Panc1 (cell line): ENCODE measurements around the gene SLC6A12. TPM values are rescaled to one million over a fixed set of nuclear protein-coding genes. Genes with fewer than 3 reads are reported as not detected.

Experiments used
- ATAC-seq: fragments of 200-7000 bp; cut with Tn5 transposase; 2 replicates; pipeline ENCODE4 v1.9.1; 2020; ENCODE audit warnings: mild to moderate bottlenecking, moderate library complexity
- BruUV-seq: library from RNA; stranded (reverse); fragments of 400-500 nt; replicated peaks from 2 replicates; lab custom pipeline; 2021; lab: Mats Ljungman, UMichigan
- CTCF ChIA-PET: fragments of 300-600 bp; sonication (Branson Sonifier 250); formaldehyde crosslinking; loops from one replicate; lab custom pipeline; 2022; ENCODE audit warnings: antibody characterized with exemption; lab: Charles Lee
- POLR2A ChIA-PET: fragments of 300-600 bp; sonication (Branson Sonifier 250); formaldehyde crosslinking; loops from one replicate; lab custom pipeline; 2022; ENCODE audit warnings: antibody characterized with exemption; lab: Charles Lee
- DNase-seq: peaks from one replicate; pipeline ENCODE4 v3.0.0-alpha.2; 2010; ENCODE audit warnings: low read depth, low spot score
- H3K27ac ChIP-seq: 2 replicates; pipeline ENCODE4 v1.5.1; 2011; ENCODE audit warnings: mild to moderate bottlenecking, low read length, inconsistent platforms
- H3K27me3 ChIP-seq: fragments of 200-500 bp; sonication (Bioruptor generic); 2 replicates; pipeline ENCODE4 v1.6.0; 2014; ENCODE audit warnings: low read length, inconsistent platforms; ENCODE audit not compliant: control insufficient read depth, insufficient read depth
- H3K36me3 ChIP-seq: fragments of 200-500 bp; sonication (Bioruptor generic); 2 replicates; pipeline ENCODE4 v1.5.1; 2014; ENCODE audit warnings: inconsistent platforms, mild to moderate bottlenecking, low read length, moderate library complexity; ENCODE audit not compliant: control insufficient read depth, insufficient read depth
- H3K4me1 ChIP-seq: 2 replicates; pipeline ENCODE4 v1.5.1; 2011; ENCODE audit warnings: inconsistent platforms, mild to moderate bottlenecking, low read length, moderate library complexity; ENCODE audit not compliant: control insufficient read depth, insufficient read depth
- H3K4me3 ChIP-seq, 2 experiments: 2 replicates each; pipeline ENCODE4 v1.5.1; 2011 to 2012; ENCODE audit warnings: low read depth in 2 of 2, low read length in 2 of 2, mild to moderate bottlenecking in 2 of 2, inconsistent platforms in 1 of 2, moderate library complexity in 1 of 2
- H3K9me3 ChIP-seq: fragments of 200-500 bp; sonication (Bioruptor generic); 2 replicates; pipeline ENCODE4 v1.5.1; 2014; ENCODE audit warnings: low read depth, mild to moderate bottlenecking, inconsistent platforms, low read length, moderate library complexity; ENCODE audit not compliant: control insufficient read depth, insufficient read depth
- POLR2AphosphoS5 ChIP-seq: IDR thresholded peaks from 2 replicates; pipeline ENCODE4 v1.6.1; 2012; ENCODE audit warnings: mild to moderate bottlenecking, low read depth, low read length, moderate library complexity
- SIN3A ChIP-seq: IDR thresholded peaks from 2 replicates; pipeline ENCODE4 v1.6.1; 2012; ENCODE audit warnings: low read depth, mild to moderate bottlenecking, low read length, moderate library complexity, borderline replicate concordance; ENCODE audit not compliant: insufficient read depth
- TCF7L2 ChIP-seq: IDR thresholded peaks from 2 replicates; pipeline ENCODE4 v1.6.1; 2011; ENCODE audit warnings: mild to moderate bottlenecking, low read depth, low read length, inconsistent platforms
- in situ Hi-C: cut with HindIII; loops from 2 replicates; pipeline ENCODE4 v1.10.0; 2016; ENCODE audit warnings: low sequenced_read_pairs, low pct_unique_long_range_greater_than_20kb
- intact Hi-C: fragments of 100-400 bp; cut with micrococcal nuclease; formaldehyde crosslinking; loops from one replicate; pipeline ENCODE4 v1.10.0; 2022; ENCODE audit not compliant: unreplicated experiment
- total RNA-seq: library from RNA; stranded (reverse); gene quantifications from one replicate; pipeline ENCODE4 v1.2.1, GENCODE V29; 2021; ENCODE audit not compliant: unreplicated experiment
- TF ChIP-seq, protein P1 (sequence below), 2 experiments: IDR thresholded peaks; 2 replicates each; pipeline ENCODE4 v1.6.1; 2011 to 2012; ENCODE audit warnings: low read depth in 2 of 2, control low read depth in 1 of 2, low read length in 1 of 2, mild to moderate bottlenecking in 1 of 2, moderate library complexity in 1 of 2; ENCODE audit not compliant: insufficient read depth in 1 of 2
- TF ChIP-seq, protein P2 (sequence below): fragments of 450-650 bp; IDR thresholded peaks from 2 replicates; pipeline ENCODE4 v1.5.1; 2017; ENCODE audit warnings: mild to moderate bottlenecking

SLC6A12 gene
- total RNA-seq, 1 experiment from 2014 or later = 1.0 TPM

DNA sequence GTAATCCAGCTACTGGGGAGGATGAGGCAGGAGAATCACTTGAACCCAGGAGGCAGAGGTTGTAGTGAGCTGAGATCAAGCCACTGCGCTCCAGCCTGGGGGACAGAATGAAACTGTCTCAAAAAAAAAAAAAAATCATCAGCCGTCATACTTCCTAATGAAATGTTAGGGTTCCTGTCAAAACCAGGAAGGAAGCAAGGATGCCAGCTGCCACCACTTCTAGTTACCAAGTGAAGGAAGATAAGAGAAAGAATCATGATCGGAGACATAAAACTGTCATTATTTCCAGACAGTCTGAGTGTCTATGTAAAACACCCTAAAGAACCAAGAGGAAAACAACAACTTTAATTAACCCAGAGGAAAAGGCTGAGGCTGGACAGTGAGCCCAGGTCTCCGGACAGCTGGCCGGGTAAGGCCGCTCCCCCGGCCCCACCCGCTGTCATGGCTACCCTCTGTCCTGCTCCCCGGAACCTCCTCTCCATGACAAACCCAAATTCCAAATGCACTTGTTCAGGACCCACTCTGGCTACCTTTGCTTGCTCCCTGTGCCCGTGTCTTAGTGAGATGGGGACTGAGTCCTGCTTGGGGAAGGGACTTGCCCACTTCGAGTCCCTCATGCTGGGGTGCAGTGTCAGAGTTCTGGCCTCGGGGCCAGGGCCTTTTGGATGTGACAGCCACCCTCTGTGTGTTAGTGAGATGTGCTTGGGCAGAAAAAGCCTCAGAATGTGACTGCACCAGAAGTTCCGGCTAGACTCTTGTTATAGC is 29.0 kb downstream of the SLC6A12 start:
- intact Hi-C loops (no loop called here), in situ Hi-C loops (no loop called here)
- Histone ChIP-seq H3K4me1 (no peaks in the 10 kb centered on the region), H3K4me3 (no peak overlapping the region), H3K27ac (no peak overlapping the region), H3K27me3 (no peaks in the 10 kb centered on the region), H3K36me3 (no peaks in the 10 kb centered on the region), H3K9me3 (no peaks in the 10 kb centered on the region)
- BruUV-seq = no TSS peak
- POLR2A ChIA-PET = no interaction called here
- no peak for DNase-seq
- CTCF ChIA-PET = no interaction called here
- ATAC-seq = no peak
- TF ChIP-seq, protein P1, sequence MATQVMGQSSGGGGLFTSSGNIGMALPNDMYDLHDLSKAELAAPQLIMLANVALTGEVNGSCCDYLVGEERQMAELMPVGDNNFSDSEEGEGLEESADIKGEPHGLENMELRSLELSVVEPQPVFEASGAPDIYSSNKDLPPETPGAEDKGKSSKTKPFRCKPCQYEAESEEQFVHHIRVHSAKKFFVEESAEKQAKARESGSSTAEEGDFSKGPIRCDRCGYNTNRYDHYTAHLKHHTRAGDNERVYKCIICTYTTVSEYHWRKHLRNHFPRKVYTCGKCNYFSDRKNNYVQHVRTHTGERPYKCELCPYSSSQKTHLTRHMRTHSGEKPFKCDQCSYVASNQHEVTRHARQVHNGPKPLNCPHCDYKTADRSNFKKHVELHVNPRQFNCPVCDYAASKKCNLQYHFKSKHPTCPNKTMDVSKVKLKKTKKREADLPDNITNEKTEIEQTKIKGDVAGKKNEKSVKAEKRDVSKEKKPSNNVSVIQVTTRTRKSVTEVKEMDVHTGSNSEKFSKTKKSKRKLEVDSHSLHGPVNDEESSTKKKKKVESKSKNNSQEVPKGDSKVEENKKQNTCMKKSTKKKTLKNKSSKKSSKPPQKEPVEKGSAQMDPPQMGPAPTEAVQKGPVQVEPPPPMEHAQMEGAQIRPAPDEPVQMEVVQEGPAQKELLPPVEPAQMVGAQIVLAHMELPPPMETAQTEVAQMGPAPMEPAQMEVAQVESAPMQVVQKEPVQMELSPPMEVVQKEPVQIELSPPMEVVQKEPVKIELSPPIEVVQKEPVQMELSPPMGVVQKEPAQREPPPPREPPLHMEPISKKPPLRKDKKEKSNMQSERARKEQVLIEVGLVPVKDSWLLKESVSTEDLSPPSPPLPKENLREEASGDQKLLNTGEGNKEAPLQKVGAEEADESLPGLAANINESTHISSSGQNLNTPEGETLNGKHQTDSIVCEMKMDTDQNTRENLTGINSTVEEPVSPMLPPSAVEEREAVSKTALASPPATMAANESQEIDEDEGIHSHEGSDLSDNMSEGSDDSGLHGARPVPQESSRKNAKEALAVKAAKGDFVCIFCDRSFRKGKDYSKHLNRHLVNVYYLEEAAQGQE (IDR thresholded peaks at IDR 0.05; ENCODE audit: insufficient read depth in 1 of 2, low read depth in 2 of 2, low read length in 1 of 2) = no peak
- TF ChIP-seq POLR2AphosphoS5 (no peak), TCF7L2 (no peak), SIN3A (no peak)
- TF ChIP-seq, protein P2, sequence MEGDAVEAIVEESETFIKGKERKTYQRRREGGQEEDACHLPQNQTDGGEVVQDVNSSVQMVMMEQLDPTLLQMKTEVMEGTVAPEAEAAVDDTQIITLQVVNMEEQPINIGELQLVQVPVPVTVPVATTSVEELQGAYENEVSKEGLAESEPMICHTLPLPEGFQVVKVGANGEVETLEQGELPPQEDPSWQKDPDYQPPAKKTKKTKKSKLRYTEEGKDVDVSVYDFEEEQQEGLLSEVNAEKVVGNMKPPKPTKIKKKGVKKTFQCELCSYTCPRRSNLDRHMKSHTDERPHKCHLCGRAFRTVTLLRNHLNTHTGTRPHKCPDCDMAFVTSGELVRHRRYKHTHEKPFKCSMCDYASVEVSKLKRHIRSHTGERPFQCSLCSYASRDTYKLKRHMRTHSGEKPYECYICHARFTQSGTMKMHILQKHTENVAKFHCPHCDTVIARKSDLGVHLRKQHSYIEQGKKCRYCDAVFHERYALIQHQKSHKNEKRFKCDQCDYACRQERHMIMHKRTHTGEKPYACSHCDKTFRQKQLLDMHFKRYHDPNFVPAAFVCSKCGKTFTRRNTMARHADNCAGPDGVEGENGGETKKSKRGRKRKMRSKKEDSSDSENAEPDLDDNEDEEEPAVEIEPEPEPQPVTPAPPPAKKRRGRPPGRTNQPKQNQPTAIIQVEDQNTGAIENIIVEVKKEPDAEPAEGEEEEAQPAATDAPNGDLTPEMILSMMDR = no peak

DNA sequence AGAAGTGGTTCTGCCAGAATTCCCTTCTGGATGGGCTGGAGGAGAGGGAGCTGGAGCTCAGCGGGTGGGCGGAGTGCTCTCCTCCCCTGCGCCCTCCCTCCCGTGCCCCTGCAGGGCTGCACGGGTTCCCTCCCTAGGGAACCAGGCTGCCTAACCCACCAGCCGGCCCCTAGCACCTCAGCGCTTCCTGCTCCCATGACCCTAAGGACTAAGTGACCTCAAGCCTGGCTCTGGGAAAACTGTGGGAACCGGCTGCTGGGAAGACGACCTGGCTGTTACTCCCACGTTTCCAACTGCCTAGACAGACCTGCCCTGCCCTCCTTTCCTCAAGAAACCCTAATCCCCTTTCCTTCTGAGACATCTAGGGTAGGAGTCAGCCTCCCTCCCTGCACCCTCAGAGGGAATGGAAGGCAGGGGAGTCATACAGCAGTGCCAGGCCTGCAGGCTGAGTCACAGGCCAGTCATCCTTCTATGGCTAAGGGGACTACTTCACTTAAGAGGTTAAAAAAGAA is 31.5 kb downstream of the SLC6A12 start:
- H3K4me3 ChIP-seq = no peak overlapping the region
- ChIA-PET CTCF (no interaction called here), POLR2A (no interaction called here)
- no peaks in the 10 kb centered on the region for H3K36me3 ChIP-seq
- H3K9me3 ChIP-seq = no peaks in the 10 kb centered on the region
- intact Hi-C loops (no loop called here), in situ Hi-C loops (no loop called here)
- peak; percentile 10 for DNase-seq
- H3K4me1 ChIP-seq = no peaks in the 10 kb centered on the region; the same call in 1 of the 2 replicates
- BruUV-seq = no TSS peak
- TF ChIP-seq SIN3A (no peak), TCF7L2 (no peak), POLR2AphosphoS5 (no peak)
- TF ChIP-seq, protein P2 = no peak
- TF ChIP-seq, protein P1 (IDR thresholded peaks at IDR 0.05; ENCODE audit: insufficient read depth in 1 of 2, low read depth in 2 of 2, low read length in 1 of 2) = no peak
- no peak overlapping the region for H3K27ac ChIP-seq
- ATAC-seq = peak; percentile 85
- no peaks in the 10 kb centered on the region for H3K27me3 ChIP-seq
